Subcutaneous adipose tissue (tissue), 4 donors: ENCODE data around the gene C19orf47. TPM values are rescaled to one million over a fixed set of nuclear protein-coding genes. Genes with fewer than 3 reads are reported as not detected.

Experiments
- total RNA-seq, 4 donors: library from RNA; depleted of rRNA; stranded (reverse); fragments of >200 nt; gene quantifications; one replicate each; pipeline ENCODE4 v1.1.0, GENCODE V29; 2016
- TF ChIP-seq, protein P1 (sequence below): fragments of 450-650 bp; IDR thresholded peaks from one replicate; pipeline ENCODE4 v1.5.1; 2016; ENCODE audit warnings: low read depth, mild to moderate bottlenecking, control low read depth, antibody characterized with exemption, moderate library complexity

C19orf47 gene
- total RNA-seq, 4 donors from 2014 or later: 6.8 to 19.2 (median 10.2) TPM

DNA sequence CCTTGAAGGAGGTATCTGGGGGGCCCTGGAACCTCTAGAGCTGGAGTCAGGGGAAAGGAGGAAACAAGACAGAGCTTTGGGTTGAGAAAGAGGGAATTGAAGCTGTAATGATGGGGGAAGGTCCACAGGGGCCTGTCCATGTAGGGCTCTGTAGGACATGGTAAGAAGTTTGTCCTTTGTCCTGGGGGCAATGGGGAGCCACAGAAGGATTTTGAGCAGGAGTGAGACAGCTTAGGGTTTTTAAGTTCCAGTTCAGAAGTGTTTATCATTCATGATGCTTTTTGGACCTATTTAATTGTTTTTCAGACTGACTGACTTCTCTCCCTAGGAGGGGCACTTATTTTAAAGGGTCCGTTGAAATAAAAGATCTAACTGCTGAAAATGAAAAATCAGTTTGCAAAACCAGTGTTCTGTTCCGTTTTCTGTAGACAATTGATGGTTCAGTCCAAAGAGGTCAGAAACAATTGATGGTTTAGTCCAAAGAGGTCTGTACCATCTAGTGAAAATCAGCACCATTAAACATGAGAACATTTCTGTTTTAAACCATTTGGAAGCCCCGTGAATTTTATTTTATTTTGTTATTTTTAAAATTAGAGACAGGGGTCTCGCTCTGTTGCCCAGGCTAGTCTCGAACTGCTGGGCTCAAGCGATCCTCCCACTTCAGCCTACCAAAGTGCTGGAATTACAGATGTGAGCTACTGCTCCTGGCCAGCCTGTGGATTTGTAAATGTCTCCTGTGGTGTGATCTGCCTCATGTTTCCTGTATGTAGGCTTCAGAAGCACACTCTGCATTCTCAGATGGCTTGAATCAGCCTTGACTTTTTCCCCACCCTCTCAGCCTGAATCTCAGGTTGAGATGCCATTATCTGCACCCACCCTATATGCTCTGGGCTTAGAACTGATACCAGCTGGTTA, 8.7 kb upstream of the C19orf47 start:
- TF ChIP-seq, protein P1, sequence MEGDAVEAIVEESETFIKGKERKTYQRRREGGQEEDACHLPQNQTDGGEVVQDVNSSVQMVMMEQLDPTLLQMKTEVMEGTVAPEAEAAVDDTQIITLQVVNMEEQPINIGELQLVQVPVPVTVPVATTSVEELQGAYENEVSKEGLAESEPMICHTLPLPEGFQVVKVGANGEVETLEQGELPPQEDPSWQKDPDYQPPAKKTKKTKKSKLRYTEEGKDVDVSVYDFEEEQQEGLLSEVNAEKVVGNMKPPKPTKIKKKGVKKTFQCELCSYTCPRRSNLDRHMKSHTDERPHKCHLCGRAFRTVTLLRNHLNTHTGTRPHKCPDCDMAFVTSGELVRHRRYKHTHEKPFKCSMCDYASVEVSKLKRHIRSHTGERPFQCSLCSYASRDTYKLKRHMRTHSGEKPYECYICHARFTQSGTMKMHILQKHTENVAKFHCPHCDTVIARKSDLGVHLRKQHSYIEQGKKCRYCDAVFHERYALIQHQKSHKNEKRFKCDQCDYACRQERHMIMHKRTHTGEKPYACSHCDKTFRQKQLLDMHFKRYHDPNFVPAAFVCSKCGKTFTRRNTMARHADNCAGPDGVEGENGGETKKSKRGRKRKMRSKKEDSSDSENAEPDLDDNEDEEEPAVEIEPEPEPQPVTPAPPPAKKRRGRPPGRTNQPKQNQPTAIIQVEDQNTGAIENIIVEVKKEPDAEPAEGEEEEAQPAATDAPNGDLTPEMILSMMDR: no peak

DNA sequence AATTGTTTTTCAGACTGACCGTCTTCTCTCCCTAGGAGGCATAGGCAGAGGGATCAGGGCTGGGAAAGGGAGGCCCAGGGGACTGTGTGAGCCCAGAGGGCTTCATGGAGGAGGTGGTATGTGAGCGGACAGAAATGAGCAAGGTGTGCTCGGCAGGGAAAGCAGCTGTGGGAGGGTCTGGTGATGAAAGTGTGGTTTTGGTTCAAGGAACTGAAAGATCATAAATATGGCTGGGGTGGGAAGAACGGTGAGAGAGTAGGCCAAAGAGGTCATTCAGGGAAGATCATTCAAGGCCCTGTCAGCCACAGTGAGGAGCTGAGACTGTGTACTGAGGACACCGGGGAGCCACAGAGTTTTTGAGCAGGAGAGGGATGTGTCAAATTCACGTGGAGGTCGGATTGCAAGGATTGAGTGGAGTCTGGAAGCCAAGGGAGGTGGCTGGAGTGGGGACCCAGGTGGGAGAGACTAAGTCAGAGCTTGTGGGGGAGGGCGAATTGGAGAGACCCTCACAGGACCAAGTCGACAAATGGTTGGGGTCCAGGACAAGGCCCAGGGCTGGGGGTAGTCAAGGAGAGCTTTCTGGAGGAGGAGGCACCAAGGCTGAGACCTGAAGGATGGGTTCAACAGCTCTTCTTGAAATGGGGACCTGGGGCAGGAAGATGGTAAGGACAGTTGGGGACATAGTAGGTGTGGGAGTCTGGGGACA, 7.9 kb upstream of the C19orf47 start:
- TF ChIP-seq, protein P1: no peak

DNA sequence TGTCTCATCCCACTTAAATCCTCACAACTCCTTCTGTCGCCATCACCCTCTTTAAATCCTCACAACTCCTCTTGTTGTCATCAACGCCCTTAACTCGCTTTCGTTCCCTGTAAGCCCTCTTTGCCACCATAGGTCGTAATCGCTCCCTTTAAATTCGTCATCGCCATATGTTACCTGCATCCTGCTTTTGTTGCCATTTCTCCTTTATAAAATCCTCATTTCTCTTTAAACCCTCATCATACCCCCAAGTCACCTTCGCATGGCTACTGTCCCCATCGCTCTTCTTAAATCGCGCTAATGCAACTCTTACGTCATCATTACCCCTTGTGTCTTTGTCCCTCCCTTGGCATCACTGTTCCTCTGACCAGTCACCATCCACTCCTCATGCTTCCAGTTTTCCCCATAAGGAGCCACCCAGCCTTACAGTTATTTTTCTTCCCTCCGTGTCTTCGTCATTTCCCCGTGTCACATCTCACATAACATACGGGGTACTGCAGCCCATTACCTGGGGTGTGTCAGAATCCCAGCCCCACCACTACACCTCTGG, 837 bp upstream of the C19orf47 start:
- TF ChIP-seq, protein P1: no peak

DNA sequence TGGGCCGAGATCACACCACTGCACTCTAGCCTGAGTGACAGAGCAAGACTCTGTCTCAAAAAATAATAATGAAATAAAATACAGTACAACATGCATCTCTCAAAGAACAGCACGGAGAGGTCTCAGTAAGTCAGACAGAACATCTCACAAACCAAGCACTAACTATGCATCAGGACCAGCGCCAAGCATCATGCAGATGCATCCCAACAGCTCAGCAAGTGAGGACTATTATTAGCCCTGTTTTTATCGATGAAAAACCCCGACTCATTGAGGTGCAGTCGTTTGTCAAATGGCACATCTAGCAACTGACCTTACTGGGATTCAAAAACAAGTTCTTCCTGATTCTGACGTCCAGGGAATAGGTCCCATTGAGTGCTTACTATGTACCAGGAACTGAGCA, 3.8 kb downstream of the C19orf47 start:
- TF ChIP-seq, protein P1: no peak

DNA sequence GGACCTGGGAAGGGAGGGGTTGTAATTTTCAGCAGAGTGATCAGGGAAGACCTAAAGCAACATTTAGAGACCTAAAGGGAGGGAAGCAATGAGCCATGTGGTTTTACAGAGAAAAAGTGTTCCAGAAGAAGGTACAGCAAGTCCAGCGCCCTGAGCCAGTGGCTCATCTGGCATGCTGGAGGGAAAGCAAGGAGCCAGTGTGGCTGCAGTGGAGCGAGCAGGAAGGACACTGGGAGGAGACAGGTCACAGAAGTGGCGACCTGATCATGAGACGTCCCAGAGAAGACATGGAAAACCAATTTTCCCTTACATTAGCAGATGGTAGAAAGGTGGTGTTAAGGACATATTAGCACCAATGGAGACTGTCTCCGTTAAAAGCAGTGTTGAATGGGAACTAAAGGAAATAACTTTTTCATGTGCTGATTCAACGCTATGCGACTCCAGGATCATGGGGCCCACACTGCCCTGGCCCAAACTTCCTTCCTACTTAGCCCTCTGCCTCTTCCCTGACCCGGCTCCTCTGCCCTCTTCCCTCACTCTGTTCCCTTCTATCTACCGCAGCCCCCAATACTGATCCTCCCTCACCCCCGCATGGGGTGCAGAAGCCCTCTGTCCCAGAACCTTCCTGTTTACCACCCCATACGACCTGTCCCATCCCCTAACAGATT, 5.4 kb downstream of the C19orf47 start:
- TF ChIP-seq, protein P1: no peak

DNA sequence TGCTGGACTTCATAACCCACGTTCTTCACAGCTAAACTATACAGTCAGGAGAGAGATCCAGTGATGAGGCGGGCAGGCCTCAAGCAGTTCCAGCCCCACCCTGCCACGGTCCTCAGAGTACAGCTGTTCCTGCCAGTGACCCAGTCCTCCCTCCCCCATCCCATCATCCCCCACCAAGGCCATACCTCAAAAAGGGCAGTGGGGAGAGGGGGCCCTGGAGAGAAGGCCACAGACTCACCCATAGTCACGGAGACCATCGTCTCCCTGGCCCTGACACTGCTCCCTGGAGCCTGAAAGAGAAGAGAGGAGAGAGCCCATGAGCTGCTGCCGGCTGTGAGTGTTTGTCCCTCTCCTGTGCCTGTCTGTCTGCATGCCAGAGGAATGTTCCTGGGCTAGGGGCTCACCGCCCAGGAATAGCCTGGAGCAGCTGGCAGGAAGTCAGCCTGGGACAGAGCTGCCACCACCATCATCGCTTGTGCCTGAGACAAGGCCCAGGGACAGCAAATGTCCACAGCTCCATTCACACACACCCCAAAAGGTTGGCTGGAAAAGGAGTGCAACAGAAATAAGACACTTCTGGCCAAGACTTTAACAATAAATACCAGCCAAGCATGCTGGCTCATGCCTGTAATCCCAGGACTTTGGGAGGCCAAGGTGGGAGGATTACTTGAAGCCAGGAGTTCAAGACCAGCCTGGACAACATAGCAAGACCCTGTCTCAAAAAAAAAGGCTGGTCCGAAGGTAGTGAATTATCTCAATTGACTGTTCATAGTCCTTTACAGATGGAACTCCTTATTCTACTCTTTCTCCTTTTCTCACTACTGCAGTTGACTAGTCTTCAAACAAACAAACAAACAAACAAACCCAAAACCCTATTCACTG, 6.4 kb downstream of the C19orf47 start:
- TF ChIP-seq, protein P1: no peak
